Measurements from ENCODE around the gene TFF1.

TFF1 gene

GRCh38 chr21:42343963-42344510 is 22.3 kb downstream of the TFF1 start:
- no peak overlapping the region for H3K4me3 ChIP-seq (ENCODE audit: low read depth, low read length)
- ChIA-PET POLR2A (no interaction called here), CTCF (no interaction called here)
- TF ChIP-seq CTCF (IDR thresholded peaks at IDR 0.05; ENCODE audit: insufficient read depth, low read length, missing control alignments) = no peak
- no peak for DNase-seq (ENCODE audit: low read depth, low spot score)

DNA sequence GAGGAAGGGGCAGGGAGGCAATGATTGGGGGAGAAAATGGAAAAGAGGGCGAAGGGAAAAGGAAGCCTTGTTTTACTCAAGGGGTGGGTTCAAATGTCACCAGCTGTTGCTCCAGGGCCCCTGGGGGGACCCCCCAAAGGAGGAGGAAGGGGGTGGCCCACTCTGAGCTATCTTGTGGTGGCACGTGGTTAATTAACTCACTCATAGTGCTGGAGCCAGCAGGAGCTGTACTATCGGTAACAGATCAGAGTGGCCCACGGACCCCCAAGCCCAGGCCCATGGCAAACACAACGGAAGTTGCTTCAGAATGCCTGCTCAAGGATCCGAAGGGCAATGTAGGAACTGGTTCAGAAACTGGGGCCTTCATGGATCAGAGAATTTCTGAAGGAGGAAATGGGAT is 22.8 kb downstream of the TFF1 start:
- CTCF ChIA-PET = no interaction called here
- TF ChIP-seq CTCF (IDR thresholded peaks at IDR 0.05; ENCODE audit: insufficient read depth, low read length, missing control alignments) = no peak
- POLR2A ChIA-PET = no interaction called here
- no peak overlapping the region for H3K4me3 ChIP-seq (ENCODE audit: low read depth, low read length)
- no peak for DNase-seq (ENCODE audit: low read depth, low spot score)

- DNase-seq (ENCODE audit: low read depth, low spot score) = no peak
- ChIA-PET POLR2A (no interaction called here), CTCF (no interaction called here)
- no peak for TF ChIP-seq CTCF (IDR thresholded peaks at IDR 0.05; ENCODE audit: insufficient read depth, low read length, missing control alignments)
- H3K4me3 ChIP-seq (ENCODE audit: low read depth, low read length) = no peak overlapping the region
Measured at GRCh38 chr21:42343101-42343500, 23.2 kb downstream of the TFF1 start.

DNA sequence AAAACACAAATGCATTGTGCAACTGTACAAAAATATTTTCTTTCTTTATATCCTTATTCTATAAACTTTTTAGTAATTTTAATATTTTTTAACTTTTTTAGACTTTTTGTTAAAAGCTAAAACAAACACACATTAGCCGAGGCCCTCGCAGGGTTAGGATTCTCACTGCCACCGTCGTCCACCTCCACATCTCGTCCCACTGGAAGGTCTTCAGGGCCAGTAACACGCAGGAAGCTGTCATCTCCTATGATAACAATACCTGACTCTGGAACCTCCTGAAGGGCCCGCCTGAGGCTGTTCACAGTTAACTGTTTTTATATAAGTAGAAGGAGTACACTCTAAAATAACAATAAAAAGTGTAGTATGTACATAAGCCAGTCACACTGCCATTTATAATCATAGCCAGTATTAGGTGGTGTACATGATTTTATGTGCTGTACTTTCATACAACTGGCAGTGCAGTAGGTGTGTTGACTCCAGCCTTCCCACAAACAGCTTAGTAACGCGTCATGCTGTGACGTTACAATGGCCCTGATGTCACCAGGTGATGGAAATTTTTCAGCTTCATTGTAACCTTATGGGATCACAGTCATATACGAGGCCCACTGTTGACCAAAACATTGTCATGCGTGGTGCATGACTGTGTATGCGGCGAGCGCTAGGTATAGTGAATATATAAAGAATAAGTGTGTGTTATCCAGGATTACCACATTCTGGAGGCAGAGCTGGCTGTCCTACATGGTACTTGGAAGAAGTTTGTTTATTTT is 24.4 kb downstream of the TFF1 start:
- ChIA-PET POLR2A (no interaction called here), CTCF (no interaction called here)
- H3K4me3 ChIP-seq (ENCODE audit: low read depth, low read length) = no peak overlapping the region
- TF ChIP-seq CTCF (IDR thresholded peaks at IDR 0.05; ENCODE audit: insufficient read depth, low read length, missing control alignments) = no peak
- DNase-seq (ENCODE audit: low read depth, low spot score) = no peak

- ChIA-PET POLR2A (no interaction called here), CTCF (interaction anchor here (0.9 kb wide), 1 partner anchor 194 kb away, joined by 3 read pairs; no protein-coding TSS in a partner anchor)
- DNase-seq (ENCODE audit: low read depth, low spot score) = no peak
- no peak overlapping the region for H3K4me3 ChIP-seq (ENCODE audit: low read depth, low read length)
- no peak for TF ChIP-seq CTCF (IDR thresholded peaks at IDR 0.05; ENCODE audit: insufficient read depth, low read length, missing control alignments)
Measured at GRCh38 chr21:42340187-42341050, 25.9 kb downstream of the TFF1 start.

Data from AG04449 (cell line).